ENCODE measurements around the gene PUSL1. TPM values are rescaled to one million over a fixed set of nuclear protein-coding genes. Genes with fewer than 3 reads are reported as not detected.

The PUSL1 gene
- total RNA-seq, 2 experiments from 2014 or later: 23.9 to 25.4 TPM

DNA sequence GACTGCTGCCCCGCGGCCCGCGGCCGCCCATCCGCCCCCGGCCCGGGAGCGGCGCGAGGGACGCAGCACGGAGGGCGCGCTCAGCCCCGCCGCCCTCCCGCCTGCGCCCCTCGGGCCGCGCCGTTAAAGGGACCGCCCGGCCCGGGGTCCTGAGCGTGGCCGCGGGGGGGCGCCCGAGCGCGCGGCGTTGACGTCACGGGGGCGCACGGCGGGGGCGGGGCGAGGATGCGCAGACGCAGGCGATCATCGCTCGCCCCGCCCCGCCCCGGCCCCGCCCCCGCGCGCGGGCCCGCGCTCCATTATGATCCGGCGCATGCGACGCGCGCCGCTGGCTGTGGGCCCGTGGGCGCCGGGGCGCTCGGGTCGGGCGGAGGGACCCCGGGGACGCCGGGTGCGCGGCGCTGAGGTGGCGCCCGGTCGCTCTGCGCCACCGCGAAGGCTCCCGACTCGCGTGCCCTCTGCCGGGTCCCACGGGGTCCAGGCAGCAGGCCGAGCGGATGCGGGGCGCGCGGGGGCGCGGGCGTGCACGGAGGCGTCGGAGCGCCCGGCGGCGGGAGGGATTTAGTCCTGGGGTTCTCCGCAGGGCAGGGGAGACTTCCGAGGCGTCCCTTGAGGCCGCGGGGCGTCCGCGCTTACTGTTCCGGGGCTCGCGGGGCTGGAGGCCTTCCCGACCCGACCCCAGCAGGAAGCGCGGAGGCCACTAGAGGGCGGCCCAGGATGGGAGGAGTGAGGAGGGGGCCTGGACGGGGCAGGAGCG lies 41.0 kb downstream of the PUSL1 start, which contains the start of gene DVL1:
TSS of gene DVL1 (minus strand) at position 163 of the 757 bp plus-strand sequence. CDS start 353 bp downstream, outside the sequence.
- Mint-ChIP-seq H3K36me3 (ENCODE audit: low read depth) (no peaks in the 10 kb centered on the region), H3K4me1 (ENCODE audit: low read depth) (peaks cover 34% of the 10 kb centered on the region), H3K27ac (peak within 1 kb of the TSS; percentile 25), H3K9me3 (no peaks in the 10 kb centered on the region), H3K27me3 (peaks cover 12% of the 10 kb centered on the region), H3K4me3 (peak within 1 kb of the TSS; percentile 78)
- POLR2A ChIA-PET: interaction anchor here (1.5 kb wide), 1 partner anchor 23 kb away, joined by 5 read pairs; no protein-coding TSS in a partner anchor
- TF ChIP-seq, protein P1, sequence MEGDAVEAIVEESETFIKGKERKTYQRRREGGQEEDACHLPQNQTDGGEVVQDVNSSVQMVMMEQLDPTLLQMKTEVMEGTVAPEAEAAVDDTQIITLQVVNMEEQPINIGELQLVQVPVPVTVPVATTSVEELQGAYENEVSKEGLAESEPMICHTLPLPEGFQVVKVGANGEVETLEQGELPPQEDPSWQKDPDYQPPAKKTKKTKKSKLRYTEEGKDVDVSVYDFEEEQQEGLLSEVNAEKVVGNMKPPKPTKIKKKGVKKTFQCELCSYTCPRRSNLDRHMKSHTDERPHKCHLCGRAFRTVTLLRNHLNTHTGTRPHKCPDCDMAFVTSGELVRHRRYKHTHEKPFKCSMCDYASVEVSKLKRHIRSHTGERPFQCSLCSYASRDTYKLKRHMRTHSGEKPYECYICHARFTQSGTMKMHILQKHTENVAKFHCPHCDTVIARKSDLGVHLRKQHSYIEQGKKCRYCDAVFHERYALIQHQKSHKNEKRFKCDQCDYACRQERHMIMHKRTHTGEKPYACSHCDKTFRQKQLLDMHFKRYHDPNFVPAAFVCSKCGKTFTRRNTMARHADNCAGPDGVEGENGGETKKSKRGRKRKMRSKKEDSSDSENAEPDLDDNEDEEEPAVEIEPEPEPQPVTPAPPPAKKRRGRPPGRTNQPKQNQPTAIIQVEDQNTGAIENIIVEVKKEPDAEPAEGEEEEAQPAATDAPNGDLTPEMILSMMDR (IDR thresholded peaks at IDR 0.05): peak; percentile 27
- ATAC-seq (peak; percentile 80), DNase-seq (peak; percentile 75)
- CTCF ChIA-PET: interaction anchor here (0.9 kb wide), 1 partner anchor 58 kb away, joined by 3 read pairs; no protein-coding TSS in a partner anchor
- intact Hi-C loops (cut with micrococcal nuclease): no loop called here

DNA sequence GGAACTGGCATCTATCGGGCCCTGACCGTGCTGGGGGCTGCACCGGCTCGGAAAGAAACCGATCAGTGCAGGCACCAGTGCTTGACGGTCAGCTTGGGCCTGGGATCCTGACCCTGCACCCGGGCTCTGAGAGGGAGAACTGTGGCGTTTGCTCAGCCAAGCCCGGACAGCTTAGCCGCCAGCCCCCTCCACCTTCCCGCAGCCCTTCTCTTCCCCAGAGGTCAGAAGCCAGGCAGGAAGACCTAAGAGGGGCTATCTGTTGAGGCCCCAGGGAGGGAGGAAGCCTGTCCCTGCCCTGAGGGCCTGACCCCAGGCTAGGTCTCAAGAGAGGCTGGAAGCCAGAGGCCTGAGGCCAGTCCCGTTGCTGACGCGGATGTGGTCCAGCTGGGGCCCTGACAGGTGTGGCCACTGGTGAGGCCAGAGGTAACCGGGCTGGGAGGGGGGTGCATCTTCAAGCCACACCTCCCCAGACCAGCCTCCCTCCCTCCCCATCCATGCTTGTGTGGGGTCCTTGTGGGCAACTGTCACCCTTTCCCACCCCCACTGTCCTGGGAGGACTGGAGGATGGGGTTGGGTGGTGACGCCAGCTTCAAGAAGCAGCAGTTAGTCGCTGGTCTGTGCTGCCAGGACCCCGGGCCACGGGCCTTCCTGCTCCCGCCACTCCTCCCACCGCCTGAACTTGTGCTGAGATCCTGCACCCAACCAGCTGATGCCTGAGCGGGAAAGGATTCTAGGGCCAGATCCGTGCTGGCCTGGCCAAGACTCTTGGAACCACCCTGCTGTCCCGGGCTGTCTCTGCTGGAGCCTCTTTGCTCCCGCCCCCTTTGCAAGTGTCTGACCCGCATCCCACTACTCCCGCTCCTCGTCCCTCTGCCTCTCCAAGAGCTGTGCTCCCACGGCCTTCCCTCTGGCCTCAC lies 43.4 kb downstream of the PUSL1 start:
- TF ChIP-seq, protein P1 (IDR thresholded peaks at IDR 0.05): no peak
- Mint-ChIP-seq H3K4me3 (peak overlapping the region; percentile 61), H3K27me3 (peaks cover 12% of the 10 kb centered on the region), H3K36me3 (ENCODE audit: low read depth) (no peaks in the 10 kb centered on the region), H3K4me1 (ENCODE audit: low read depth) (peaks cover 22% of the 10 kb centered on the region), H3K27ac (peak overlapping the region; percentile 49), H3K9me3 (no peaks in the 10 kb centered on the region)
- CTCF ChIA-PET: interaction anchor here (3.8 kb wide), 1 partner anchor 20 kb away, joined by 40 read pairs; no protein-coding TSS in a partner anchor
- DNase-seq (no peak), ATAC-seq (no peak)
- POLR2A ChIA-PET: interaction anchor here (0.7 to 1.3 kb wide), 2 partner anchors 21 to 23 kb away, joined by 4 to 6 read pairs; partner anchors contain the start of gene AURKAIP1
- intact Hi-C loops (cut with micrococcal nuclease): no loop called here

DNA sequence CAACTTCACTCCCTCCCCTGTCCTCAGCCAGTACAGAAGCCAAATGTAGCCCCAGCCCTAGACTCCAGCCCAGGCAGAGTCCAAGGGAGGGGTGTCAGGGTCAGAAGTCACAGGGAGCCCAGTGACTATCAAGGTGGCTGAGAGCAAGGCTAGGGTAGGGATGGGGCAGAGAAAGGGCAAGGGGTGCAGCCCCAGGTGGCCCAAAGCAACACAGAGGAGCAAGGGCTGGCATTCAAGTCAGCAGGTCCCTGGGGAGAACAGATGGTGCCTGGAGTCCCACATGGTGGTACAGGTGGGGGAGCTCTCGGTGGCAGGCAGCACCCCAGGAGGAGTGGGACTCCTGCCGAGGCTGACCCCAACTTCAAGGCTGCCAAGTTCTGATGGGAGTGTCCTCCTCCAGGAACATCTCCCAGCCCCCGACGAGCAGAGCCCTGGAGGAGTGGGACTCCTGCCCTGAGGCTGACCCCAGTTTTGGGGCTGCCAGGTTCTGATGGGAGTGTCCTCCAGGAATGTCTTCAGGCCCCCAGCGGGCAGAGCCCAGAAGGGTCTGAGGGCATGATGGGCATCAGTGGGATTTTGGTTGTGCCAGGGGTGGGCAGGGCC lies 44.5 kb downstream of the PUSL1 start:
- Mint-ChIP-seq H3K9me3 (no peaks in the 10 kb centered on the region), H3K36me3 (ENCODE audit: low read depth) (no peaks in the 10 kb centered on the region), H3K4me1 (ENCODE audit: low read depth) (peaks cover 17% of the 10 kb centered on the region), H3K27ac (no peak overlapping the region), H3K27me3 (peaks cover 12% of the 10 kb centered on the region), H3K4me3 (peak overlapping the region; percentile 61)
- intact Hi-C loops (cut with micrococcal nuclease): no loop called here
- TF ChIP-seq, protein P1 (IDR thresholded peaks at IDR 0.05): no peak
- CTCF ChIA-PET: interaction anchor here (3.8 kb wide), 1 partner anchor 19 kb away, joined by 40 read pairs; no protein-coding TSS in a partner anchor
- DNase-seq (no peak), ATAC-seq (no peak)
- POLR2A ChIA-PET: interaction anchor here (0.7 to 1.3 kb wide), 3 partner anchors 18 to 442 kb away, joined by 3 to 6 read pairs (median 3); no protein-coding TSS in a partner anchor

- intact Hi-C loops (cut with micrococcal nuclease): no loop called here
- Mint-ChIP-seq H3K36me3 (ENCODE audit: low read depth) (no peaks in the 10 kb centered on the region), H3K27me3 (peaks cover 12% of the 10 kb centered on the region), H3K4me1 (ENCODE audit: low read depth) (peaks cover 20% of the 10 kb centered on the region), H3K27ac (no peak overlapping the region), H3K9me3 (no peaks in the 10 kb centered on the region), H3K4me3 (no peak overlapping the region)
- ChIA-PET POLR2A (interaction anchor here (0.7 kb wide), 2 partner anchors 18 kb away, joined by 3 to 4 read pairs; no protein-coding TSS in a partner anchor), CTCF (interaction anchor here (3.8 kb wide), 1 partner anchor 18 kb away, joined by 40 read pairs; no protein-coding TSS in a partner anchor)
- TF ChIP-seq, protein P1 (IDR thresholded peaks at IDR 0.05): no peak
- DNase-seq: no peak
- ATAC-seq: no peak
Measured at GRCh38 chr1:1353389-1354151, 45.2 kb downstream of the PUSL1 start.

Measured in activated CD8-positive, alpha-beta T cell treated with anti-CD3 and anti-CD28 coated beads for 36 hours (primary cell).